Ishikawa (cell line): Measurements from ENCODE around the gene DUSP8.

Experiments used
- CEBPB ChIP-seq: IDR thresholded peaks from 2 replicates; pipeline ENCODE4 v1.6.1; 2012
- CREB1 ChIP-seq: IDR thresholded peaks from 2 replicates; pipeline ENCODE4 v1.6.1; 2012; ENCODE audit warnings: low read depth
- EGR1 ChIP-seq: IDR thresholded peaks from 2 replicates; pipeline ENCODE4 v1.6.1; 2012
- EP300 ChIP-seq: IDR thresholded peaks from 2 replicates; pipeline ENCODE4 v1.6.1; 2012; ENCODE audit warnings: borderline replicate concordance
- FOXM1 ChIP-seq: IDR thresholded peaks from 2 replicates; pipeline ENCODE4 v1.6.1; 2012; ENCODE audit warnings: low read depth, borderline replicate concordance
- NFIC ChIP-seq: IDR thresholded peaks from 2 replicates; pipeline ENCODE4 v1.6.1; 2012
- RAD21 ChIP-seq: IDR thresholded peaks from 2 replicates; pipeline ENCODE4 v1.6.1; 2012; ENCODE audit warnings: low read depth
- TAF1 ChIP-seq: IDR thresholded peaks from 2 replicates; pipeline ENCODE4 v1.6.1; 2012; ENCODE audit warnings: low read depth, mild to moderate bottlenecking
- TCF12 ChIP-seq: IDR thresholded peaks from 2 replicates; pipeline ENCODE4 v1.6.1; 2012; ENCODE audit warnings: low read depth
- TEAD4 ChIP-seq: IDR thresholded peaks from 2 replicates; pipeline ENCODE4 v1.6.1; 2012
- YY1 ChIP-seq: IDR thresholded peaks from 2 replicates; pipeline ENCODE4 v1.6.1; 2012; ENCODE audit warnings: low read depth
- ZBTB7A ChIP-seq: IDR thresholded peaks from 2 replicates; pipeline ENCODE4 v1.6.1; 2012; ENCODE audit warnings: low read depth
- TF ChIP-seq, protein P1 (sequence below): IDR thresholded peaks from 2 replicates; pipeline ENCODE4 v1.6.1; 2012; ENCODE audit warnings: low read depth, mild to moderate bottlenecking
- TF ChIP-seq, protein P2 (sequence below): IDR thresholded peaks from 2 replicates; pipeline ENCODE4 v1.6.1; 2012
- TF ChIP-seq, protein P3 (sequence below): IDR thresholded peaks from 2 replicates; pipeline ENCODE4 v1.6.1; 2012

The DUSP8 gene

DNA sequence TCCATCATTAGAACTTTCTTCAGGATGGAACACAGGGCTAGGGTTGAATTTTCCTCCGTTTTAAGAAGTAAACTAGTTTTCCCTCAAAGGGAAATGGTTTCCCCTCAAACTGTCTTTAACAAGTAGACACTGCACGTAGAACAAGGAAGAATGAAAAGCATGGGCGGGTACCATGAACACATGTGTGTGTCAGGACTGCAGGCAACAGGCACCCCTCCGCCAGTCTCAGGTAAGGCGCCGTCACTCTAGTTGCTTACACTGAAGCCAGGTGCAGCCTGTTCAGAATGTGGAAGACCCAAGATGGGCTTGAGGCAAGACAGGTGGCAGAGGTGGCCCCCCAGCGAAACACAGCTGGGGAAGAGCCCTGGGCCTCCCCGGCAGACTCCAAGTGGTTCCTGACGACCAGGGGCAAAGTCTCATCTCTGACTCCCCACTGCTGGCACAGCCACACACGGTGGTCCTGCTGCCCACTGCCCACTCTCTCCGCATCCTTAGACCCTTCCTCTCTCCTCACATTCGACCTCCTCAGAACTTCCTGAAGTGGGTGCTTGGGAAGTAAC is 60.1 kb downstream of the DUSP8 start:
- TF ChIP-seq TCF12 (no peak), EGR1 (no peak), NFIC (no peak), TAF1 (no peak), CREB1 (no peak), YY1 (no peak), FOXM1 (no peak), CEBPB (no peak), TEAD4 (no peak), EP300 (no peak), ZBTB7A (no peak), RAD21 (no peak)
- TF ChIP-seq, protein P1, sequence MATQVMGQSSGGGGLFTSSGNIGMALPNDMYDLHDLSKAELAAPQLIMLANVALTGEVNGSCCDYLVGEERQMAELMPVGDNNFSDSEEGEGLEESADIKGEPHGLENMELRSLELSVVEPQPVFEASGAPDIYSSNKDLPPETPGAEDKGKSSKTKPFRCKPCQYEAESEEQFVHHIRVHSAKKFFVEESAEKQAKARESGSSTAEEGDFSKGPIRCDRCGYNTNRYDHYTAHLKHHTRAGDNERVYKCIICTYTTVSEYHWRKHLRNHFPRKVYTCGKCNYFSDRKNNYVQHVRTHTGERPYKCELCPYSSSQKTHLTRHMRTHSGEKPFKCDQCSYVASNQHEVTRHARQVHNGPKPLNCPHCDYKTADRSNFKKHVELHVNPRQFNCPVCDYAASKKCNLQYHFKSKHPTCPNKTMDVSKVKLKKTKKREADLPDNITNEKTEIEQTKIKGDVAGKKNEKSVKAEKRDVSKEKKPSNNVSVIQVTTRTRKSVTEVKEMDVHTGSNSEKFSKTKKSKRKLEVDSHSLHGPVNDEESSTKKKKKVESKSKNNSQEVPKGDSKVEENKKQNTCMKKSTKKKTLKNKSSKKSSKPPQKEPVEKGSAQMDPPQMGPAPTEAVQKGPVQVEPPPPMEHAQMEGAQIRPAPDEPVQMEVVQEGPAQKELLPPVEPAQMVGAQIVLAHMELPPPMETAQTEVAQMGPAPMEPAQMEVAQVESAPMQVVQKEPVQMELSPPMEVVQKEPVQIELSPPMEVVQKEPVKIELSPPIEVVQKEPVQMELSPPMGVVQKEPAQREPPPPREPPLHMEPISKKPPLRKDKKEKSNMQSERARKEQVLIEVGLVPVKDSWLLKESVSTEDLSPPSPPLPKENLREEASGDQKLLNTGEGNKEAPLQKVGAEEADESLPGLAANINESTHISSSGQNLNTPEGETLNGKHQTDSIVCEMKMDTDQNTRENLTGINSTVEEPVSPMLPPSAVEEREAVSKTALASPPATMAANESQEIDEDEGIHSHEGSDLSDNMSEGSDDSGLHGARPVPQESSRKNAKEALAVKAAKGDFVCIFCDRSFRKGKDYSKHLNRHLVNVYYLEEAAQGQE, result no peak
- TF ChIP-seq, protein P2, sequence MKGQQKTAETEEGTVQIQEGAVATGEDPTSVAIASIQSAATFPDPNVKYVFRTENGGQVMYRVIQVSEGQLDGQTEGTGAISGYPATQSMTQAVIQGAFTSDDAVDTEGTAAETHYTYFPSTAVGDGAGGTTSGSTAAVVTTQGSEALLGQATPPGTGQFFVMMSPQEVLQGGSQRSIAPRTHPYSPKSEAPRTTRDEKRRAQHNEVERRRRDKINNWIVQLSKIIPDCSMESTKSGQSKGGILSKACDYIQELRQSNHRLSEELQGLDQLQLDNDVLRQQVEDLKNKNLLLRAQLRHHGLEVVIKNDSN, result no peak

DNA sequence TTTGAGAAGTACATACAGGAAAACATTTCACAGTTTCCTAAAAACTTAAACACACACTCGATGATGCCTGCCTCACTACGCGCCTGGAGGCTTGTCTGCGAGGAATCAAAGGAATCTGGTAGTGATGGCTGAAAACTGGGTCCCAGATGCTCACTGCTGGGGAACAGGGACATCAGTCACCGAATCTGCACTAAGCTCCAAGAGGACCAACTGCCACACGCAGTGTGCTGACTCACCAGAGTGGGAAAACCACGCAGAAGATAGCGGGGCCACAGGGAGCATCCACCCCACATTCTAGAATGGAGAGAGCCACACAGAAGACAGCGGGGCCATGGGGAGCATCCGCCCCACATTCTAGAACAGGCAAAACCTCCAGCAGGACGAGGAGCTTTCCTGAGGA is 61.1 kb downstream of the DUSP8 start:
- TF ChIP-seq, protein P1, result no peak
- no peak for TF ChIP-seq TEAD4
- TF ChIP-seq TCF12, result no peak
- TF ChIP-seq YY1, result no peak
- TF ChIP-seq, protein P3, sequence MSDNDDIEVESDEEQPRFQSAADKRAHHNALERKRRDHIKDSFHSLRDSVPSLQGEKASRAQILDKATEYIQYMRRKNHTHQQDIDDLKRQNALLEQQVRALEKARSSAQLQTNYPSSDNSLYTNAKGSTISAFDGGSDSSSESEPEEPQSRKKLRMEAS, result no peak
- TF ChIP-seq RAD21, result no peak
- no peak for TF ChIP-seq CREB1
- no peak for TF ChIP-seq FOXM1
- no peak for TF ChIP-seq ZBTB7A

DNA sequence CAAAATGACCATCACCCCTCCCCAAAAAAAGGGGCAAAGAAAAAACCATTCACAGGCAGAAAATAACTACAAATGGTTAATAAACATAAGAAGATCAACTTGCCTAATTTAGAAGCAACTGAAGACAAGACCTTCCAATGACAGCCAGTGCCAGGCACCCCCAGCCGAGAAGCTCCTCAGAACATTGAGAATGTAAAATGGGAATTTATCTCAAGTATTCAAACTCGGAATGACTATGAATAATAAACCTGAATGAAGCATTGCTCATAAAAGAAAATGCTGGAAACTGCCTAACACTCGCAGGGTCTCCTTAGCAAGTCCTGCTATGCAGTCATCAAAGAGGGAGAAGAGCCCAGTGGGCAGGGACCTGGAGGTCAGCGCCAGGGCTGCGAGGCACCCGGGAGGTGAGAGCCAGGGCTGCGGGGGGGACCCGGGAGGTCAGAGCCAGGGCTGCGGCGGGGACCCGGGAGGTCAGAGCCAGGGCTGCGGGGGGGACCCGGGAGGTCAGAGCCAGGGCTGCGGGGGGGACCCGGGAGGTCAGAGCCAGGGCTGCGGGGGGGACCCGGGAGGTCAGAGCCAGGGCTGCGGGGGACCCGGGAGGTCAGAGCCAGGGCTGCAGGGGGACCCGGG is 62.3 kb downstream of the DUSP8 start:
- TF ChIP-seq CEBPB, result no peak
- no peak for TF ChIP-seq EP300
- no peak for TF ChIP-seq FOXM1
- TF ChIP-seq ZBTB7A, result no peak
- TF ChIP-seq TAF1, result no peak
- no peak for TF ChIP-seq NFIC
- no peak for TF ChIP-seq TEAD4
- TF ChIP-seq, protein P1, result no peak
- TF ChIP-seq, protein P2, result no peak
- TF ChIP-seq, protein P3, result no peak
- no peak for TF ChIP-seq EGR1
- TF ChIP-seq CREB1, result no peak
- TF ChIP-seq RAD21, result no peak

DNA sequence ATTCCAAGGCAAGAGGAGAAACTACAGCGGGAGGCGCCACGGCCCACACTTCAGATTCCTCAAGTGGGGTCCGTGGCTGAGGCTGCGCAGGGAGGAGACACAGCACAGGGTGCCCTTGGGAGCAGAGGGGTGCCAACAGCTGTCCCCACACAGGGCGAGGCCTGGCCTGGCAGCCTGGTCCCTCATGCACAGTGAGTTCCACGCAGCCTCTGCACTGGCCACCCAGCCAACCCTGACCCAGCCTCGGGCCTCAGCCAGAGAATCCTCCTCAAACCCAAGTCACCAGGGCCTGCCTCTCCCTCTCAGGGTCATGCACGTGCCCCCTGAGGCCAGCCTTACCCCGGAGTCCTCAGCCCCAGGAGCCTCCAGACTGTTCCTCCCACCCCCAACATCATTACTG is 63.1 kb downstream of the DUSP8 start:
- TF ChIP-seq TCF12 (no peak), ZBTB7A (no peak), EP300 (no peak), TAF1 (no peak), YY1 (no peak), CEBPB (no peak), RAD21 (no peak), EGR1 (no peak), NFIC (no peak), FOXM1 (no peak), TEAD4 (no peak), CREB1 (no peak)
- TF ChIP-seq, protein P3, result no peak
- TF ChIP-seq, protein P1, result no peak
- TF ChIP-seq, protein P2, result no peak
